Measurements from ENCODE around the gene MGMT.

The MGMT gene

DNA sequence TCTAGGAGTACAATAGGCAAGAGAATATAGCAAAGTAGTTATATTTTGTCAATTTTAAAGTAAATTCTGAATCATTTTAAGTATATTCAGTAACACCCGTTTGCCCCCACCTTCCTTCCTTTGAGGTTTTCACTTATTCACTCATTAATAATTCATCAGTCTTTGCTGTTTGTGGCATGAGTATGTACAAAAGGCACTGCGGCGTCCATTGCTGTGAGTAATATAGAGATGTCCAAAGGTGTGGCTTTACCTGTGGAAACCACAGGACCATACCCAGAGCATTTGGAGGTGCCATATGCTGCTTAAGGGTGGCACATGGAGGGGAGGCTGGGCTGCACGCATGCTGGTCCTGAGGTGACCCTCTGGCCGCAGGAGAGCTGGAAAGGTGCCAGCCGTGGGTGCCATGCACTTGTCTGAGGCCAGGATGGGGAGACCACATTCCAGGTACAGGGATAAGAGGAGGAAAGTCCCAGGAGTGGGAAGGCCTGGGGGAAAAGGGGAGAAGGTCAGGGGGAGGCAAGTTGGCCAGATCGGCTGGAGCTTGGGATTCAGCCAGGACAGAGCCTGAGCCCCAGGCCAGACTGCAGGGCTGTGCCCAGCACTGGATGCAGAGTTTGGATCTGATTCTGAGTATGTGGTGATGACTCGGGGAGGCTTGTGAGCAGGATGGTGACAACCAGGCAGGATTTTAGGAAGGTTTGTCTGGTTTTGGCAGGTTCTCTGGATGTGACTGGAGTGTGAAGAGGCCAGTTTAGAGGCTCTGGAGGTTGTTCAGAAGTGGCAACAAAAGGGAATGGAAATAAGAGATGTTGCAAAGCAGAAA, 223.4 kb downstream of the MGMT start:
- no peak for DNase-seq (ENCODE audit: low read depth)

DNA sequence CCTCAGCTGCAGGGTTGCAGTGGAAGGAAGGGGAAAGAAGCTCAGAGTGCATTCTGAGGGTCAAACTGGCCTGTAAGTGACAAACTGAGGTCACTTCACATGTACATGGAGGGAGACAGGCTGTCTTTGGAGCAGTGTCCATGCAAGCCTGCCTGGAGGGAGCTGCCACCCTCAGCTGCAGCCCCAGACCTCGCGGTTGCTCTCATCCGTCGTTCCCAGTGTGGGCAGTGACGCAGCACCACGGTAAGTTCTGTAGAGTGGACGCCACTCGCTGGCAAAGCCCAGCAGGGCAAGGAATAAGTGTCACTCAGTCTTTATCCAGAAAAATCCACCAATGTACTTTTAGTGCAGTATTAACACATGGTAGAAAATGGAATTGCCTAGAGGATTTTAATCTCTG, 225.7 kb downstream of the MGMT start:
- no peak for DNase-seq (ENCODE audit: low read depth)

DNA sequence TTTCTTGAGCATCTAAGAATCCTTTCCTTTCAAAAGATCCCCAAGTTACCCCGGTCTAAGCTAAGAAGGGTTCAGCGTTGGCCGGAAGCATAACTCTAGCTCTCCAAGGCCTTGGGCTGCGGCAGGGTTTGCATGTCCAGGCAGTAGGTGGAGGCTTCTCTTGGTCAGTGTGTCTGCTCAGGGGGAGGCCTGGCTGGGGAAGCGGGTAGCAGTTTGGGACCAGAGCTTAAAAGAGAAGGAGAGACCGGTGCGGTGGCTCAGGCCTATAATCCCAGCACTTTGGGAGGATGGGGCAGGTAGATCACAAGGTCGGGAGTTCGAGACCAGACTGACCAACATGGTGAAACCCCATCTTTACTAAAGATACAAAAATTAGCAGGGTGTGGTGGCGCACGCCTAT, 226.3 kb downstream of the MGMT start:
- no peak for DNase-seq (ENCODE audit: low read depth)

DNA sequence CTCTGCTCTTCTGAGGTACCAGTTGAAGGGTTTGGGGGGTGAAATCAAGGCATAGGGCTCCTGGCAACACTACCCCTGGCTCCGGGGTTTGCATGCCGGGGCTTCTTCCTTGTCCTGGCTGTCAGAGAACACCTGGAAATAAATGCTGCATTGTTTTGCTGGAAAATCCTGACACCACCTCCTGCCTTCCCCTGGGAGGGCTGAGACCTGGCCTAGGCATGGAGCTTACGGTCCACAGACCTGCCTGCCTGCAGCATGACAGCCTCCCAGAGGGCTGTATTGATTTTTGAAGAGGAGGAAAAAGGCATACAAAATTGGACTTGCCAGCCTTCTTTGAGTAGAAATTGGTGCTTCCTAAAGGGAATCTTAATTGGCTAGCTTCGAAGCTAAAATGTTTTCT, 227.1 kb downstream of the MGMT start:
- no peak for DNase-seq (ENCODE audit: low read depth)

DNA sequence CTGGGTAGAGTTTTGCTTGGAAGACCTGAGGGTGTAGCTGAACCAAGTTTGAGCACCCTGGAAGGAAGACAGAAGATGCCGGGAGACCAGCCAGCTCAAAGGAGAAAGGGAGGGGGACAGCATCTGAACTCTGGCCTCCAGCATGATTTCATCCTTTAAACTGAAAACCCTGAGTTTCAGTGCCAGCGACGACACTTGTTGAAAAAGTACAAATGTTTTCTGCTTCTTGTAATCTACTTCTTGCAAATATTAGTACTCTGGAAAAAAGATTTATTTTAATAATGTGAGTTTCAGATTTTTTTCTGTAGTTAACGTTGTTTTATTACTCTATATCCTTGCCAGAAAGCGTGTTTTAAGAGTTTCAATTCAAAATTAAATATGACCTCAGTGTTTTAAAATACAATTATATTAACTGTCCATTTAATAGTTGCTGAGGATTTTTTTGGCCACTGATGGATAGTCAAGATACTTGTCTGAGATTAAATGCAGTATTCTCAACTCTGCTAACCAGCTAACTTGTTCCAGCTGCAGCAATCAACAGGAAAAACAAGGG, 227.7 kb downstream of the MGMT start:
- DNase-seq (ENCODE audit: low read depth): no peak

DNA sequence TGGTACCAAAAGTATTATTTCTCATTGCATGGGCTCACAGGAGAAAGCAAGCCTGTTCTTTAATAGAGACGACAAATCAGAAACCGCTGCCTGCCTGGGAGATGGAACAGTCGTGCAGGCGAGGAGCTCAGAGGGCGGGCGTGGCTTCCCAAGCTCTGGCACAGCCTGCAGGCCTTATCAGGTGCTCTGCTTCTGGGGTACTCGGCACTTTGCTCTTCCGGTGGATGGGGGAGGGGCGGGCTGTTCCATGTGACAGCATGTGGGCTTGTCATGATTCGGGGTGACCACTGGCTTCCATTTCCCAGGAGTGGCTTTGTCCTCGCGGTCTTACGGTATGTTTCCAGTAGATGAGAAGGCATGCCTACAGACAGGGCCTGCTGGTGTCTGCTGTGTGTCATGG, 228.6 kb downstream of the MGMT start:
- DNase-seq (ENCODE audit: low read depth): no peak

DNA sequence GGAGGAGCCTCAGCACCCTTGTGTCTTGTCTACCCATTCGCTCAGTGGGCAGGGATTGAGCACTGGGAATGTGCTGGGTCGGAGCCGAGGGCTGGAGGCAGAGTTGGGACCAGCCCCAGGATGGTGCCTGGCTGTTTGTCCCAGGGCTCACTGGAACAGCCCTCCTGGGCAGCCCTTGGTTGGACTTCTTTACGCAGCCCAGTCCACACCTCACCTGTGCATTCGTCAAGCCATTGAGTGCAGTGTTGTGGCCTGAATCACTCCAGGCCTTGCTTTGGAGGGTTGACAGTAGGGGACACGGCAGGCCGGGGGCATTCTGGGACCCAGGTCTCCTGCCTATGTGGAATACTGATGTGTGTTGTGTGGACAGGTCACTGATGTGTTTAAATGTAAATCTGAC, 229.6 kb downstream of the MGMT start:
- no peak for DNase-seq (ENCODE audit: low read depth)

DNA sequence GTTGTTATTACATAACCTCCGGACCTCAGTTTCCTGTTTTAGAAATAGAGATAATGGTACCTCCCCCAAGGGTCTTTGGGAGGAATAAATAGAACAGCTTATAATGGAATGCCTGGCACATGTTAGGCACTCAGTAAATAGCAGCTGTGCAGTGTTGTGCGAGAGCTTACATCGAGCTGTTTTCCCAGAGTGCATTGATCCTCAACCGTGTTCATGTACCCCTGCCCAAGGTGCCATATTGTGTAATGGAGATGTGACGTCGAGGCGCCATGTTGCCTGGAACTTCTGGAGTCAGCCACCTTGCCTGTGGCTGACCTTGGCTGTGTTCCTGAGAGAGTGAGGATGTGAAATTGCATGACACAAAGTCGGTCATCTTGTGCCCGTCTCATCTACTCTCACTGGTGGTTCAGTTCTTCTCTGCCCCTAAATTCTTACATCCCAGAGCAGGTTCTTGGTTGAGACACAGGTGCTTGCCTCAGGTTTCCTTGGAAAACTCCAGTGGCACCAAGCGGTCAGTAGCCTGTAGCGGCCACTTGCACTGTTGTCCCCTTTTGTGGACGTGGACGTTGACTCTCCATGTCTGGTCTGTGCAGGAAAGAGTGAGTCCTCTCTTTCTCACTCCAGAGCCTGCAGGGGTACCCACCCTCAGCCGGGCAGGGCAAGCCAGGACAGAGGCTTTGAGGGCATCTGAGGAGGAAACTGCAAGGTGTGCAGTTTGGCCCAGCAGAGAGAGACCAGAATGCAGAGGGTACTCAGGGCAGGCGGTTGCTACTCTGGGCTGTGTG, 230.6 kb downstream of the MGMT start:
- no peak for DNase-seq (ENCODE audit: low read depth)

DNA sequence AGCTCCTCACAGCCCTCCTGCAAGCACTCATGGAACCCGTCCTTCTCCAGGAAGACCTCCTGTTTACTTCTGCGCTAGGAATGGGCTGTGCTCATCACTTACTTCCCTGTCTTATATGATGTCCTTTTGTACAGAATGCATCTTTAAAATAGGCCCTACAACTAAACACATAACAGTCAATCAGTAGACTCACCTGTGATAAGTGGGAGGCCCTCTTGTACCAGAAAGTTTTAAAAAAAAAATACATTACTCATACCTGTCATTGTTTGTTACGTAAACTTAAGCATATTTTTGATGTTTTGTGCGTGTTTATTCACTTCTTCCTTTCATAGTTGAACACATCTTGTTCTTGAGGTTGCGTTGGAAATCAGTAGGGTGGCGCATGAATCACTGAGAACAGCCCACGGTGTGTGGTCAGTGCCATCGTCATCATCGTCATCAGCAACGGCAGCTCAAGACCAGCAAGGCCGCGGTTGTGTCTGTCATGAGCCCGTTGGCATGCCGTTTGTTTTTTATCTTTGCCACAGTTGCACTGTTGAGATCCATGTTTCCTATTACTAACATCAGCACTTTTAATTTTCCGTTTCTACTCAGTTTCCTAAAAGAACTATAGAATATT, 232.8 kb downstream of the MGMT start:
- DNase-seq (ENCODE audit: low read depth): no peak

DNA sequence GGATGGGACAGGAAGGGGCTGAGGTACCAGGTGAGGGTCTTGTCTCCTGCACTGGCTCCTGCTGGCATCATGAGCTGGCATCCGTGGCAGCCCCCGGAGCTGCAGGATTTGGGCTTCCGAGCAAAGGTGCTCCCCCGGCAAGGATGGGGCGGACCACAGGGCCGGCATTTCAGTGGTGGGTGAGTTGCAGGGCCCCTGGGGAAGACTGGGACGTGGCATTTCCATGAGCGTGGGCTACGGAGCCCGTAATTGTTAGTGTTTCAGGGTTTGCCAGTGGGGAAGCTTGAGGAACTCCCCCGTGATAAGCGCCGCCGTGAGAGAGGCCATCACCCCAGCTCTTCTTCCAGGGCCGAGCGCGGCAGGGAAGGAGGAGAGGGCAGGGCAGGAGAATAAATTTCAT, 235.6 kb downstream of the MGMT start:
- no peak for DNase-seq (ENCODE audit: low read depth)

DNA sequence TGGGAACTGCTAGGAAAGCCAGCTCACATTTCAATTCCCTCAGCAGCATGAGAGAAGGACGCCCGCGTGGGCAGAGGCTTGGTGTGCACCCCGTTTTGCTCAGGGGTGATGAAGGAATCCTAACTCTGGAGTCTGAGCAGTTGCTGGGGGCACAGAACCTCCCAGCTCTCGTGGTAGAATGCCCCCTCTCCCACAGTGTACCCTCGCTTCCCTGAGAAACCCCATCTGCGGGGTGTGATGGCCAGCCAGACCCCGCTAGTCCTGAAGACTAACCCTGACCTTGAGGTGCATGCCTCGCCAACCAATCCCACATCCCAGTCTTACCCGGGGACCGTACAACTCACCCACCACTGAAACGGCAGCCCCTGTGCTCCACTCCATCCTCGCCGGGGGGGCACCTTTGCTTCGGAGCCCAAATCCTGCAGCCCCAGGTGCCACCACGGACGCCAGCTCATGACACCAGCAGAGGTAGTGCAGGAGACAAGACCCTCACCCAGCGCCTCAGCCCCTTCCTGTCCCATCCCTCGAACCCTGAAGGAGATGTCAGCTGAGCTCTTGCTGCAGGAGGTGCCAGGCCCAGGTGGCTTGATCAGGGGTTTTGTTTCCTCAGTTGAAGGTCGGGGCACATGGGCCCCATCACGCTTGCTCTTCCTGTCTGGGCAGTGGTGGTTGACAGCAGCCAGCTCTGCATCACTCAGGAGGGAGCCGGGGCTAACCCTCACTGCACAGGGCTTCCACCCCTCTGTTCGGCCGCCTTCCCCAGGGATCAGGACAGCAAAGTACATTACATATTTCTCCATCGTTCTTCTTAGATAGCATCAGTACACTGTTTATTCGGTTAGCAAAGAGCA, 236.5 kb downstream of the MGMT start:
- no peak for DNase-seq (ENCODE audit: low read depth)

DNA sequence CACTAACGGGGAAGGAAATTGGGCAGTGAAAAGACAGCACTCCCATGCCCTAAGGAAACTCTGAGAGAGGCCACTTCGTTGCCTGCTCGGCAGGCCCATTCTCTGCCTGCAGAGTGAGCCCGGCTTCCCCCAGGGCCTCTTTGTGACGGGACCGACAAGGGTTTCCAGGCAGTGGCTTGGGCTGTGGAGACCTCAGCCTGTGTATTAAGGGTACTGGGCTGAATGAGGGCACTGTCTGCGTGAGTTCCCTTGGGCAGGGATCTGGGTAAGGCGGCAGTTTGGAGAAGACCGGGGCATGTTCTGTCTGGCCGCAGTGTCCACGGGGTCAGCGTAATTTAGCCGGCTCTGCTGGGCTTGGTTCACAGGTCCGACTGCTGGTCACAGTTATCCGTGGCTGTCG, 237.2 kb downstream of the MGMT start:
- DNase-seq (ENCODE audit: low read depth): no peak

DNA sequence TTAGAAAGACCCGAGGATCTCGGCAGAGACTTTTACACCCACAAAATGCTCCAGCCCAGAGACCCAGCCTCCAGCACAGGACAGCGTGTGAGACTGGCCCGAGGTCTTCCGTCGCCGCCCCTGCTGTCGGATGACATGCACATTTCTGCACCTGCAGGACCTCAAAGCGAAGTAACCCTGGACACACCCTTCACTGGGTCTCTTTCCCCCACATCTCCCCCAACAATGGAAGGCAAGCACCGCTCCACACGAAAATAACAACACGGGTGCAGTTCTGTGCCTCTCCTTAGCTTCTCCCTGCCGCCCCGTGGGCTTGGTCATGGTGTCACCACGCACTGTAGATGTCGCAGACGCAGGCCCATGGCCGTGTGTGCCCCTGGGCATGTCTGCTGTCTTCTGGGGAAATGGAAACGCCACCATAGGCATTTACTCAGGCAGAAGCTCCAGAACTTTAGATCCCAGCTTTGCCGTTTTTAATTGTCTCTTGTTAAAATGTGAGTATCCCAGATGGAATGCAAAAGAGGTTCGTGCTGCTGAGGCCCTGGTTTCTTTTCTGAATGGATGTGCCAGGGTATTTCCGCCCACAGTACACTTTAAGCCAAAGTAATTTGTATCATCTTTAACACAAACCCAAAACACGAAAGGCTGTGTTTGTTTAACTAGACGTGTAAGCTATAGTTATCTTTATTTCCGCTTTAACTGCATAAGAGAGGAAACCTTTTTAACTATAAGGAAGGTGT, 237.9 kb downstream of the MGMT start:
- DNase-seq (ENCODE audit: low read depth): no peak

DNA sequence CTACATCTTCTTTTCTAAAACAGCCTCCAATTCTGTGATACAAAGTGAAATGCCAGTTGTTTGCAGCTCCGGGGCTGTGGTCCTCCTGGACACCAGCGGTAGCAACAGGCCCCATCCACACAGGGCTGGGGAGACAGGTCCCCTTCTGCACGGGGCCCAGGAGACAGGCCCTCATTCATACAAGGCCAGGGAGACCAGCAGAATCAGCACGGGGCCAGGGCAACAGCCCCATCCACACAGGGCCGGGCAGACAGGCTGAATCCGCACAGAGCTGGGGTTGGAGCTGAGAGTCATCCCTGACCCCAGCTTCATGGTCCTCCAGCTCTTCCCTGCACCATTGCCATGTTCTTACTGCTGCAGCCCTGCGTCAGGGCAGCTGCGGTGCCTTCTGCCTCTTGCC, 238.6 kb downstream of the MGMT start:
- no peak for DNase-seq (ENCODE audit: low read depth)

DNA sequence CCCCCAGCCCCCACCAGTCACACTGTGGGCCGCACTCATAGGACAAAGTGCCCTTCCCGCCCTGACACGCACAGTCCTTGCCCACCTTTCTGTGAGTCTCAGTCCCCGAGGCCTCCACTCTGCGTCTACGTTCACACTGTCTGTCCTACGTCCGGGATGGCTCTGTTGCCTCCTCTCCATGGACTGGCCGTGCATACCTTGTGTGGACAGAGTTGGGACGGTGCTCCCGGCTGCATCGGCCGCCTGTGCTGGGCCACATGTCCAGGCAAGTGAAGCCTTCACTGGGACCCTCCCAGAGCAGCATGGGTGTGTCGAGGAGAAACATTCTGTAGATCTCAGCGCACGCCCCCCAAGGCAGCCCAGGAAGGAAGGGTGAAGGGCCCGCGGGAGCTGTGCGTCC, 239.0 kb downstream of the MGMT start:
- no peak for DNase-seq (ENCODE audit: low read depth)

DNA sequence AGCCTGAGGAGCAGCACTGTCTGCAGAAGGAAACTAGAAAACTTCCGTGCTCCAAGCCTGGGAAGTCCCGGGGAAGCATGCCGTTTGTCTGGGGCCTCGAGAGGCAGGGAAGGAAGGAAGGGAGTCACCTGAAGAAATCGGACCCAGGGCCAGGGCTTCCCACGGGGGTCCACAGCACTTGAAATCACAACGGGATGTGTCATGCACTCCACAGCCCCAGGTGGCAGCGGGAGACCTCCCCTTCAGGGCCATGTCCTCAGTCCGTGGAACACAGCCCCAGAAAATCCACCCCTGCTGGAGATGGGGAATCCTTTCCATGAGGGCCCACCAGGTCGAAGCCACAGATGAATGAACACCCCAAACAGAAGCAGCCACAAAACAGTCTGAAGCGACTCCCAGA, 239.5 kb downstream of the MGMT start:
- DNase-seq (ENCODE audit: low read depth): no peak

DNA sequence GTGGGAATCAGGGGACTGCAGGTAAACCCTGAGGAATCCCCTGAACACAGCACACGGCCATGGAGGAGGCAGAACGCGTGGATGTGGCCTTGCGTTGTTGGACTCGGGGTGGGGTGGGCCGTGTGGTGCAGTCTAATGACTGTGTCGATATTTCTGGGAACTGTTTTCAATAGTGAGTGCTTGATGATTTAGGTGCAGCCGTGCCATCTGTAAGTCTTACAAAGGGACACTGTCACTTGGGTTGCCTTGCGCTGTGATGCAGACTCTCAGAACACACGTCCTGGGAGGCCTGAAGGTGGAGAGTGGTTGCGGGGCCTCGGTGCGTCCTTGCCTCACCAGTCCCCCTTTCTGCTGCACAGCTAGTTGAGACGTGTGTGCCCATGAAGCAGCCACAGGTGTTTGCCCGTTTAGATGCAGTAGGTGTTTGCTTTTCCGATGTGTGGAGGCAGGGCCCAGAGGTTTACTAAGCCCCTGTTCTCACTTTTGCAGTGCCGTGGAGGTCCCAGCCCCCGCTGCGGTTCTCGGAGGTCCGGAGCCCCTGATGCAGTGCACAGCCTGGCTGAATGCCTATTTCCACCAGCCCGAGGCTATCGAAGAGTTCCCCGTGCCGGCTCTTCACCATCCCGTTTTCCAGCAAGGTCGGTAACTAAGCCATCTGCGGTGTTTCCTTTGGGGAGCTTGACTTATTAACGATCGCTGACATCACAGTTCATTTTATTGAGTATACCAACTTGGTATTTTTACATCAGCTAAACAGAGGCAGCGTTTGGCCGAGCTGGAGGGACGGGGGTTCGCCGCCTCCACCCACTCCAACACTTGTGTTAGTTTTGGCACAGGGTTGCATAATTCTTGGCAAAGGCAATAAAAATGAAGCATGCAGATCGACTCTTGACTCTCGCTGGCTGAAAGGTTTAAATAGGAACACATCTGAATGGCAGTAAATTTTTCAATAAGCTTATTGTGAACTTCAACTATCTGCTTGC, 240.7 kb downstream of the MGMT start:
- DNase-seq (ENCODE audit: low read depth): no peak

DNA sequence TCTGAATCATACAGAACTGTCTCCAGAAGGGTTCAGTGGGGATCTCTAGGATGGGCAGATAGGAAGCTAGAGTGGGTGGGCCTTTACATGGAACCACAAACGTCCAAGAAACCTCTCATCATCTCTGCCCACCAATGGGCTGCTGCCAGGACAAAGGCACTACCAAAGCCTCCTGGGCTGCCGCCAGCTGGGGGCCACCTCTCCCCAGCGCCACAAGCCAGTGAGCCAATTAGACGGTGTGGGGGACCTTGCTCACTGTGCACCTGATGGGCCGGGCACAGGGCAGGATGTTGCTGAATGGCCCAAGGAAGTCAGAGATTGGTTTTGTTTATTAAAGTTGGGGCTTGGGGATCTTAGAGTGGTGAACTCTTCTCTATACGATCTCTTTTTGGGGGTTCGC, 242.1 kb downstream of the MGMT start:
- DNase-seq (ENCODE audit: low read depth): no peak

DNA sequence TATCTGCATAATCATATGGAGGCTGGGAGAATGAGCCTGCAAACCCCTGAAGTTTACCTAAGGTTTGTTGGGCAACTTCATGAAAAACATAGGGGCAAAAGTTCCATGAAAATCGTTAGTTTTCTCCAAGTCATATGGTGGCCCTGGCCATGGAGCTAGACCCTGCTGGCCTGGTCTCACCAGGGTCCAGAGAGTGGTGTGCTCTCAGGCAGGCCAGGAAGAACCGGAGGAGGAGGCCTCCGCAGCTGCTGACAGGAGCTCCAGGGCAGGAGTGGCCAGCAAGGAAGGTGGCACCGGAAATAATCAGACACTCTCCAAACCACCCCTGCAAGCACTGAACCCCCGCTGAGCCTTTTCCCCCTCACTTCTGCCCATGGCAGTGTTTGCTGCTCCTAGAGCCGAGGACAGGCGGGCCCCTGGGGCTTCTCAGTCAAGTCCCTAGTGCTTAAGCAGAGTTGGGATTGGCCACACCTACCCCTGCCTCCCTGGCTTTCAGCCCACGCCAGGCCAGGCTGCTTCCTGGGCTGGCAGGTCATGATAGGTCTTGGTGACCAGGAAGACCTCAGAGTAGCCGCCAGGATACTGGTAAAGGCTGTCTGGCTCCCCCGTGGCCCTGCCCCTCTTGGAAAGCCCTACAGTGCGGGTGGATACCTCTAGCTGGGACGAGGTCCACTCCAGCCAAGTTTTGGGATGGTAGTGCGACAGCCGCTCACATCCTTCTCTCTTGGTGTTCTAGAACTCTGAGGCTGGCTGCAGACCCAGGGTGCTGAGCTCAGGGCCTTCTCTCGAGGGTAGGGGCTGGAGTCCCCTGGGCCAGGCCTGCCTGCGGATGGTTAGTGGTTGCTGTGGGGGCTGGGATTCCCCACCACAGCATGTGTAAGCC, 242.8 kb downstream of the MGMT start:
- no peak for DNase-seq (ENCODE audit: low read depth)
